GM18511 (cell line): ENCODE results near the gene DOK4.
"Not testable (repeated sequence)": the region's sequence is repeated elsewhere in the genome, so short reads cannot be mapped to it uniquely, and the experiment has no call there.

Experiments used
- ATAC-seq: cut with Tn5 transposase; IDR thresholded peaks from one replicate; pipeline ENCODE4 v1.9.1; 2021; ENCODE audit warnings: mild to moderate bottlenecking, moderate library complexity; ENCODE audit not compliant: unreplicated experiment

The DOK4 gene

GRCh38 chr16:57452021-57452420 lies 34.3 kb downstream of the DOK4 start:
- ATAC-seq, result no peak

- ATAC-seq, result peak; percentile 99
Observed at GRCh38 chr16:57447186-57447962, 38.9 kb downstream of the DOK4 start, which contains the start of the genes CIAPIN1 and COQ9. Gene CIAPIN1 (minus strand): TSS chr16:57447385. CDS start chr16:57440928, 6,457 bp downstream. Gene COQ9 (plus strand): TSS chr16:57447479. CDS start chr16:57447506, 27 bp downstream.

- ATAC-seq, result peak; percentile 68
Observed at GRCh38 chr16:57446531-57447185, 39.6 kb downstream of the DOK4 start.

GRCh38 chr16:57445510-57445909 lies 40.8 kb downstream of the DOK4 start:
- no peak for ATAC-seq

- ATAC-seq, result no peak
Observed at GRCh38 chr16:57444711-57445110, 41.6 kb downstream of the DOK4 start.

- not testable (repeated sequence) for ATAC-seq
Observed at GRCh38 chr16:57440551-57440950, 45.7 kb downstream of the DOK4 start.

- not testable (repeated sequence) for ATAC-seq
Observed at GRCh38 chr16:57439947-57440346, 46.3 kb downstream of the DOK4 start.

- ATAC-seq, result no peak
Observed at GRCh38 chr16:57435838-57436237, 50.5 kb downstream of the DOK4 start.

GRCh38 chr16:57434003-57434402 lies 52.3 kb downstream of the DOK4 start:
- no peak for ATAC-seq

- no peak for ATAC-seq
Observed at GRCh38 chr16:57432989-57433388, 53.3 kb downstream of the DOK4 start.

GRCh38 chr16:57432505-57432904 lies 53.8 kb downstream of the DOK4 start:
- no peak for ATAC-seq

- no peak for ATAC-seq
Observed at GRCh38 chr16:57430955-57431354, 55.3 kb downstream of the DOK4 start.

- no peak for ATAC-seq
Observed at GRCh38 chr16:57427824-57428223, 58.5 kb downstream of the DOK4 start.

- no peak for ATAC-seq
Observed at GRCh38 chr16:57427307-57427706, 59.0 kb downstream of the DOK4 start.

- no peak for ATAC-seq
Observed at GRCh38 chr16:57426356-57426755, 59.9 kb downstream of the DOK4 start.

GRCh38 chr16:57424583-57424982 lies 61.7 kb downstream of the DOK4 start:
- no peak for ATAC-seq

GRCh38 chr16:57423152-57423551 lies 63.1 kb downstream of the DOK4 start:
- no peak for ATAC-seq

GRCh38 chr16:57422026-57422944 lies 64.0 kb downstream of the DOK4 start:
- no peak for ATAC-seq
